IPS DF 4.7 (cell line): ENCODE measurements around the gene FRMPD2.
"Not testable (repeated sequence)": the region's sequence is repeated elsewhere in the genome, so short reads cannot be mapped to it uniquely, and the experiment has no call there.

Experiments used
- DNase-seq: peaks from one replicate; pipeline ENCODE4 v3.0.0-alpha.2; 2013; ENCODE audit warnings: low spot score; ENCODE audit errors: extremely low read depth

Gene FRMPD2

GRCh38 chr10:48251525-48252353 is 22.8 kb downstream of the FRMPD2 start:
- DNase-seq: no peak

GRCh38 chr10:48251152-48251524 is 23.4 kb downstream of the FRMPD2 start:
- no peak for DNase-seq

GRCh38 chr10:48249763-48250351 is 24.6 kb downstream of the FRMPD2 start:
- no peak for DNase-seq

- no peak for DNase-seq
These were observed 25.3 kb downstream of the FRMPD2 start for GRCh38 chr10:48249004-48249762.

GRCh38 chr10:48248462-48248861 is 26.0 kb downstream of the FRMPD2 start:
- no peak for DNase-seq

- DNase-seq: no peak
These were observed 26.8 kb downstream of the FRMPD2 start for GRCh38 chr10:48247680-48248079.

- DNase-seq: no peak
These were observed 28.0 kb downstream of the FRMPD2 start for GRCh38 chr10:48246501-48246900.

- no peak for DNase-seq
These were observed 28.5 kb downstream of the FRMPD2 start for GRCh38 chr10:48245977-48246376.

- DNase-seq: not testable (repeated sequence)
These were observed 30.6 kb downstream of the FRMPD2 start for GRCh38 chr10:48243921-48244320.

- no peak for DNase-seq
These were observed 31.0 kb downstream of the FRMPD2 start for GRCh38 chr10:48243487-48243886.

- no peak for DNase-seq
These were observed 32.2 kb downstream of the FRMPD2 start for GRCh38 chr10:48242171-48242904.

- DNase-seq: no peak
These were observed 33.2 kb downstream of the FRMPD2 start for GRCh38 chr10:48241332-48241731.

GRCh38 chr10:48240196-48240595 is 34.3 kb downstream of the FRMPD2 start:
- DNase-seq: no peak

- DNase-seq: no peak
These were observed 34.9 kb downstream of the FRMPD2 start for GRCh38 chr10:48239618-48240017.

- no peak for DNase-seq
These were observed 35.5 kb downstream of the FRMPD2 start for GRCh38 chr10:48238826-48239520.

GRCh38 chr10:48237259-48238250 is 36.9 kb downstream of the FRMPD2 start:
- DNase-seq: no peak

- no peak for DNase-seq
These were observed 38.3 kb downstream of the FRMPD2 start for GRCh38 chr10:48236199-48236621.

GRCh38 chr10:48235501-48235900 is 39.0 kb downstream of the FRMPD2 start:
- no peak for DNase-seq

- no peak for DNase-seq
These were observed 39.7 kb downstream of the FRMPD2 start for GRCh38 chr10:48234787-48235186.

- no peak for DNase-seq
These were observed 40.2 kb downstream of the FRMPD2 start for GRCh38 chr10:48234295-48234694.
